RWPE2 (cell line): Measurements from ENCODE around the gene TOR3A.
"Not testable (repeated sequence)": the region's sequence is repeated elsewhere in the genome, so short reads cannot be mapped to it uniquely, and the experiment has no call there.

ENCODE experiments used
- ATAC-seq: fragments of 200-7000 bp; cut with Tn5 transposase; 3 replicates; pipeline ENCODE4 v1.9.1; 2021; ENCODE audit warnings: low read depth
- DNase-seq: peaks from one replicate; pipeline ENCODE4 v3.0.0-alpha.2; 2020; ENCODE audit warnings: low spot score
- H3K27ac ChIP-seq: fragments of 450-650 bp; 2 replicates; pipeline ENCODE4 v1.5.1; 2017; ENCODE audit warnings: mild to moderate bottlenecking; ENCODE audit not compliant: poor library complexity, severe bottlenecking
- H3K27me3 ChIP-seq: fragments of 250-450 bp; sonication (Bioruptor Pico); 2 replicates; pipeline ENCODE4 v1.5.1; 2021; ENCODE audit warnings: mild to moderate bottlenecking, moderate library complexity; ENCODE audit not compliant: insufficient read depth, poor library complexity, severe bottlenecking
- H3K36me3 ChIP-seq: fragments of 250-450 bp; sonication (Bioruptor Pico); 2 replicates; pipeline ENCODE4 v1.5.1; 2020; ENCODE audit warnings: low read depth, mild to moderate bottlenecking, moderate library complexity
- H3K4me1 ChIP-seq: fragments of 250-450 bp; sonication (Bioruptor Pico); 2 replicates; pipeline ENCODE4 v1.5.1; 2021; ENCODE audit warnings: mild to moderate bottlenecking, moderate library complexity; ENCODE audit not compliant: insufficient read depth, poor library complexity, severe bottlenecking
- H3K4me3 ChIP-seq: fragments of 250-450 bp; sonication (Bioruptor Pico); 2 replicates; pipeline ENCODE4 v1.5.1; 2021; ENCODE audit warnings: mild to moderate bottlenecking, moderate library complexity; ENCODE audit not compliant: severe bottlenecking
- H3K9me3 ChIP-seq: fragments of 250-450 bp; sonication (Bioruptor Pico); 2 replicates; pipeline ENCODE4 v1.5.1; 2021; ENCODE audit warnings: mild to moderate bottlenecking, moderate library complexity; ENCODE audit not compliant: severe bottlenecking
- CTCF ChIP-seq: fragments of 450-650 bp; IDR thresholded peaks from one replicate; pipeline ENCODE4 v1.5.1; 2017; ENCODE audit warnings: mild to moderate bottlenecking, moderate library complexity; ENCODE audit not compliant: poor library complexity, severe bottlenecking

TOR3A gene

GRCh38 chr1:179128520-179128919 lies 46.6 kb downstream of the TOR3A start:
- peaks cover 56% of the 10 kb centered on the region for H3K4me1 ChIP-seq
- no peaks in the 10 kb centered on the region for H3K9me3 ChIP-seq
- DNase-seq, result no peak
- H3K36me3 ChIP-seq, result peaks cover 92% of the 10 kb centered on the region
- H3K27me3 ChIP-seq, result no peaks in the 10 kb centered on the region
- H3K27ac ChIP-seq, result peak overlapping the region; percentile 75
- ATAC-seq, result no peak
- no peak for TF ChIP-seq CTCF
- no peak overlapping the region for H3K4me3 ChIP-seq

GRCh38 chr1:179129702-179130473 lies 48.0 kb downstream of the TOR3A start:
- H3K27ac ChIP-seq, result peak overlapping the region; percentile 75

GRCh38 chr1:179135168-179135567 lies 53.3 kb downstream of the TOR3A start:
- H3K36me3 ChIP-seq, result peaks cover 46% of the 10 kb centered on the region
- DNase-seq, H3K27me3 ChIP-seq, H3K4me3 ChIP-seq, H3K27ac ChIP-seq, ATAC-seq, H3K9me3 ChIP-seq: not testable (repeated sequence)
- H3K4me1 ChIP-seq, result peaks cover 16% of the 10 kb centered on the region

More at GRCh38 chr1:179129702-179130473, 48.0 kb downstream of the TOR3A start:
- DNase-seq (no peak), ATAC-seq (peak; percentile 22)
- H3K4me3 ChIP-seq, result no peak overlapping the region
- no peak for TF ChIP-seq CTCF
- H3K36me3 ChIP-seq, result peaks cover 92% of the 10 kb centered on the region
- no peaks in the 10 kb centered on the region for H3K9me3 ChIP-seq
- H3K27me3 ChIP-seq, result no peaks in the 10 kb centered on the region
- peaks cover 55% of the 10 kb centered on the region for H3K4me1 ChIP-seq

GRCh38 chr1:179135707-179136106 lies 53.8 kb downstream of the TOR3A start:
- H3K4me3 ChIP-seq, H3K27ac ChIP-seq, H3K27me3 ChIP-seq, ATAC-seq, DNase-seq, H3K9me3 ChIP-seq: not testable (repeated sequence)
- Histone ChIP-seq H3K36me3 (peaks cover 46% of the 10 kb centered on the region), H3K4me1 (peaks cover 16% of the 10 kb centered on the region)

GRCh38 chr1:179137617-179138255 lies 55.9 kb downstream of the TOR3A start:
- peaks cover 20% of the 10 kb centered on the region for H3K4me1 ChIP-seq
- TF ChIP-seq CTCF, result no peak
- H3K9me3 ChIP-seq, result no peaks in the 10 kb centered on the region
- DNase-seq, result no peak
- H3K4me3 ChIP-seq, result no peak overlapping the region
- peak; percentile 43 for ATAC-seq
- H3K36me3 ChIP-seq, result peaks cover 31% of the 10 kb centered on the region
- H3K27ac ChIP-seq, result peak overlapping the region; percentile 7
- no peaks in the 10 kb centered on the region for H3K27me3 ChIP-seq

- not testable (repeated sequence) for H3K4me3 ChIP-seq, DNase-seq, ATAC-seq
Measured at GRCh38 chr1:179138755-179139154, 56.9 kb downstream of the TOR3A start.

More at GRCh38 chr1:179138755-179139154, 56.9 kb downstream of the TOR3A start:
- Histone ChIP-seq H3K27ac (peak overlapping the region; percentile 7), H3K36me3 (peaks cover 23% of the 10 kb centered on the region), H3K4me1 (peaks cover 23% of the 10 kb centered on the region)
- not testable (repeated sequence) for H3K9me3 ChIP-seq, H3K27me3 ChIP-seq
